NOMO-1 (cell line): ENCODE results near the gene MXD3.
"Not testable (repeated sequence)": the region's sequence is repeated elsewhere in the genome, so short reads cannot be mapped to it uniquely, and the experiment has no call there.

Experiments used
- DNase-seq, 2 experiments: peaks; one replicate each; lab custom pipeline; 2025; ENCODE audit not compliant: unreplicated experiment in 2 of 2; lab: John Stamatoyannopoulos, UW

Gene MXD3

GRCh38 chr5:177344891-177345290 lies 33.2 kb upstream of the MXD3 start:
- DNase-seq: no peak

- no peak for DNase-seq
Measured at GRCh38 chr5:177343777-177344176, 32.1 kb upstream of the MXD3 start.

- DNase-seq: not testable (repeated sequence)
Measured at GRCh38 chr5:177343000-177343399, 31.3 kb upstream of the MXD3 start.

- no peak for DNase-seq
Measured at GRCh38 chr5:177339107-177339638, 27.5 kb upstream of the MXD3 start.

GRCh38 chr5:177338251-177339106 lies 26.8 kb upstream of the MXD3 start:
- no peak for DNase-seq

GRCh38 chr5:177336603-177337494 lies 25.2 kb upstream of the MXD3 start:
- DNase-seq: no peak

- peak; percentile 17 to 21 for DNase-seq
Measured at GRCh38 chr5:177336112-177336511, 24.4 kb upstream of the MXD3 start.

- no peak for DNase-seq
Measured at GRCh38 chr5:177335701-177336065, 24.0 kb upstream of the MXD3 start.

GRCh38 chr5:177334781-177335700 lies 23.3 kb upstream of the MXD3 start:
- no peak for DNase-seq

GRCh38 chr5:177334155-177334551 lies 22.5 kb upstream of the MXD3 start:
- DNase-seq: no peak

GRCh38 chr5:177333420-177334154 lies 21.9 kb upstream of the MXD3 start:
- no peak for DNase-seq

- no peak for DNase-seq
Measured at GRCh38 chr5:177332896-177333260, 21.2 kb upstream of the MXD3 start.

GRCh38 chr5:177332031-177332895 lies 20.6 kb upstream of the MXD3 start:
- DNase-seq: no peak

- no peak for DNase-seq
Measured at GRCh38 chr5:177330991-177331842, 19.5 kb upstream of the MXD3 start.

- no peak for DNase-seq
Measured at GRCh38 chr5:177329883-177330282, 18.2 kb upstream of the MXD3 start.

GRCh38 chr5:177328545-177329231 lies 17.0 kb upstream of the MXD3 start:
- DNase-seq: no peak
